Non-pigmented ciliary epithelial cell (primary cell): ENCODE measurements around the gene TOP3B.
"Not testable (repeated sequence)": the region's sequence is repeated elsewhere in the genome, so short reads cannot be mapped to it uniquely, and the experiment has no call there.

Experiments
- DNase-seq: peaks from one replicate; pipeline ENCODE4 v3.0.0-alpha.2; 2010; ENCODE audit warnings: low read depth

Gene TOP3B

DNA sequence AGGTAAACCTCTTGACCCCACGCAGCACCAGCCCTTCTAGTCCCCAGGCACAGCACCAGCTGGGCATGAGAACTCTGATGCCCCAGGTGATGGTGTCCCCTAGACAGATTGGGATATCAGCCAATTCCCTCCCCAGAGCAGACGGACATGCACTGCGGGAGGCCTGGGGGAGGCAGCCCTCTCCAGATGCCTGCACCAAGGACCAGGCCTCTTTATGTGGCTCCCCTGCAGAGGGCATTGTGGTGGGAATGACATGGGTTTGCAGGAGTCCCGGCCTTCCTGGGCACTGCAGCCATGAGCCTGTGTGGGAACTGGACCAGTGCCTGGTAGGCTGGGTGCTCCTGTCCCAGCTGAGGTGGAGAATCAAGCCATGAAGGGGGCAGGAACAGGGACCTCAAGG is 55.9 kb downstream of the TOP3B start:
- DNase-seq: no peak

DNA sequence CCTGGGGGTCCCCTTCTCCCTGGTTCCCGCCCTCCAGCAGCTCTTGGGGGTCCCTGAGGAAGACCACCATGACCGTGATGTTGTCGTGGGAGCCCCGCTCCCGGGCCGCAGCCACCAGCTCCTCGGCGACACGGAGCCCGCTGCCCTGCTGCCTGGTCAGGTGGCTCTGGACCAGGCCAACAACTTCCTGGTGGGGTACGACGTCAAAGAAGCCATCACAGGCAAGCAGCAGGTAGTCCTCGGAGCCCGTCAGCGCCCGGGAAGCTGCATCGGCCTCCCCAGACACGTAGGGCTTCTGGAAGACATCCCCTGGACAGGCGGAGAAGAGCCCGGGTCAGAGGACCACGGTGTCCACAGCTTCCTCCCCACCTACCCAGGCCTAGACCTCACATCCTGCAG is 59.4 kb downstream of the TOP3B start:
- DNase-seq: no peak

DNA sequence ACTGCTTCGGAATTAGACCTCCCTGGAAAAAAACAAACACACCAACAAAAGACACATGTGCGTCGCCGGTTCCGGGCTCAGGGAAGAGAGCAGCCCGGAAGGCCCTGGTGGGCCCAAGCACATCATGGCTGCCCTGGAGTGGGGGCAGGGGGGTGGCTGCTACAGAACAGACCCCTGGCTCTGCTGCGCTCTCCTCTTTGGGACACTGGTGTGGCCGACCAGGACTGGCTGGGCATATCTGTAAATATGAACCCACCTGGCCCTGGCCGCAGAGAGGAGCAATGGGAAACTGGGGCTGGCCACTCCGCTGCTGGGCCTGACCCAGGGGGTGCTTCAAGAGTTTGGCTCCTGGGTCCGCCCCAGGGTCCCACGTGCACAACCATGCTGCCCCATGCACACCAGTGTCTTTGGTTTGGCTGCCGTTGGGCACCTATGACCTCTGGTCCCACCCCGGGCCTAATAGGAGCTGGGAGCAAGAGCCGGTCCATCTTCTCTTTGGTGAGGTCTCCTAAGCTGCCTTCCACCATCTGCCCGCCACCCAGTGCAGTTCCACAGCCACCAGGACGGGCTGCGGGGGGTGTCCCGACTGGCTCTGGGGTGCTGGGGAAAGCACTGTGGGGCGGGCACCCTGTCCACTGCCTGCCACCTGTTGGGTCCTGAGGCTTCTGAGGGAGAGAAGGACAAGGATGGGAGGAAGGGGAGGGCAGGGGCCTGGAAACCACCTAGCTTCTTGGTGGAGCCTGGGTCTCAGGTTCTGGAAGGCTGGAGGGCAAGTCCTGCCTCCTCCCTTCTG is 60.0 kb downstream of the TOP3B start:
- DNase-seq: no peak

DNA sequence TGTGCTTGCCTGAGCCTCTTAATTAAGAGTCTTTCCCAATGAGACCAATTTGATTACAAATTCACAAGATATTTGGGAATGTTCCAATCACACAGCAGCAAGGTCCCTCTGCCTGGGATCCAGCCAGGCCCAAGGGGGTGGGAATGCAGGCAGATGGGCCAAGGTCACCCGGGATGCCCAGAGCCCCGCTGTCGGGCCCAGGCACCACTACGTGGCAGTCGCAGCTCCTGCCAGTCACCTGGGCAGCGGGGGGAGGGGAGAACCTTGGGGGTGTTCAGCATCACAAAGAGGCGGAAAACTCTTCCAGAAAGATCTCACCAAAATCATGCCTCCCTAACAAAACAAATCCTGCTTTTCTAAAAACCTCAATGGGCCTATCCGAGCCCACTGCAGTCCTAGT is 60.9 kb downstream of the TOP3B start:
- DNase-seq: no peak

DNA sequence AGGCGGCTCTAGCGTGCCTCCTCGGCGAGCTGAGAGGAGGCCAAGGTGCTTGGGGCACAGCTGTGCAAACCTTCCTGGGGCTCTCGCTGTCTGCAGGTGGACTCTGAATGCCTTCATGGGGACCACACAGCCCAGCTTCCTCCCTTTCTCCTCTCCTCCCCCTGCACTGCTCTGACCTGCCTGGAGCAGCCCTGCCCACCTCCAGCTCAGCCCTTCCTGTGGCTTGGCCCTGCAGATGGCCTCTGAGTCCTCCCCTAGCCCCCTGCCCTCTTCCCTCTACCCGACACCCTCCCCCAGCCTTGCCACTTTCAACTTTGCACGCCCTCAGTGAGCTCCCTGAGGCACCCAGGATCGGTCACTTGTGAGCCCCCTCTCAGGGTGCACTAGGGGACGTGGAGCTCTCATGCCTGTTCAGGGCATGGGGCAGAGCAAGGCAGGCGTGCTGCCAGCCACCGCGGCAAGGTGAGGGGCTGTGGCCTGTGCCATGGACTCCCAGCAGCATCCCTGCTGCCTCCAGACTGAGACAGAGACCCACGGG is 61.3 kb downstream of the TOP3B start:
- no peak for DNase-seq

DNA sequence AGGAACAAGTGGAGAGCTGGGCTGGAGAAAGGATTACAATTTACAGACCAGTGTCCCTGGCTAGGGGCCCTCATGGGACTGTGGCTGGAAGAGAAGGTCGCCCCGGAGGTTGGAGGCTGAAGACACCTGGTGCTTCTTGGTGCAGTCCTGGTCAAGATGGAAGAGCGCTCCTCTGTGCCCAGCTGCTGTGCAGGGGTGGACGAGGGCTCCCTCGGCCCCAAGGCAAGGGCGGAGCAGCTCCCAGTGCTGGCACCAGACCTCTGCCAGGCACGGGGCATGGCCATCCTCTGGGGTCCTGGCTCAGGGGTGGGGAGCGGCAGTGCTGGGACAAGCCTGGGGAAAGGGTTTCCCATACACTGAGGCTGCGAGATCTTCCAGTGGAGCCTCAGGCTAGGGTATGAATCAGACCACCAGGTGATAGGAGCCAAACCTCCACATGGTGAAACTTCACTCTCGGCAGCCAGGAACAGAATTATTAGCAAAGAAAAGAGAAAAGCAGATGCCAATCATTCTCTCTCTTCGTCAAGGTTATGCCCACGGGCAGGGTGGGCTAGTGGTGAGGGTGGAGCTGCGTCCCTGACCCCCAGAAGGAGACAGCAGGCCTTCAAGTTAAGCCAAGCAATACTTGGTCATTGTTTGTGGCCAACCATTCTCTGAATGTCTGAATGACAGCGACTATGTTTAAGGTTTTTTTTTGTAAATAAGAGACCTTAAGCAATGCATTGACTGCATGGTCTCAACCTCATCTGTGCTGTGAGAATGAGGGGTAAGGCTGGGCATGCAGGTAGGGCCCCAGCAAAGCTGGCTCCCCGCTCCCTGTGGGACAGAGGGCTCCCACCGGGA is 62.0 kb downstream of the TOP3B start:
- no peak for DNase-seq

DNA sequence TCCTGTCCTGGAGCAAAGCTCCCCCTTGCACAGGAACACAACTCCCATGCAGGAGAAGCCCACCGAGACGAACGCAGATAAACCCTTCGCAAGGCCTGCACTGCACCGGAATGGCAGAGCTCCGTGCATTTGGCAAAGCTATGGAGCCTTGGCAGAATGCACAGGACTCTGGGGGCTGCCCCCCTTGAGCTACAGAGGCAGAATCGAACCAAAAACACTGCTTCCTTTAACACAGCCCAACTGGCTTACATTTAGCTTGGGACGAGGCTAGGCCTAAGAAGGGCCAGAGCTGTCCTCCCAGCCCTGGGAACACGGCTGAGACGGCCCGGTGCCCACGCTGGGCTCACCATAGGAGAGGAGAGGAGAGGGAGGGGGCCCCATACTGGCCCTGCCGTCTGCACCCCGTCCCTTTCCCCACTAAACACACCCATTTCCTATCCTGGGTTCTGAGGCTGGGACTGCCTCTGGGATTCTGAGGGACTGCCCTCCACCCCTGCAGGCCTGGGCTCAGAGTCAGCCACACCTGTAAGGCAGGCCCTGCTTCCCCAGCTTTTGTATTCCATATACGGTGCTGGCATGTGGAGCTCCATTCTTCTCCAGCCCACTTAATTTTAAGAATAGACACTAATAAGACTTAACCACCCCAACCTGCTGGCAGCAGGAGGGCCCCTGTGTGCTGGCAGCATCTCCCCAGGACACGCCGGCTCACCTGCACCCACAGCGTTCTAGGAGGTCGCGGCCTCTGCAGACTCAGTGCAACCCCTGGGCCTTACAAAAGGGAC is 62.9 kb downstream of the TOP3B start:
- DNase-seq: no peak

DNA sequence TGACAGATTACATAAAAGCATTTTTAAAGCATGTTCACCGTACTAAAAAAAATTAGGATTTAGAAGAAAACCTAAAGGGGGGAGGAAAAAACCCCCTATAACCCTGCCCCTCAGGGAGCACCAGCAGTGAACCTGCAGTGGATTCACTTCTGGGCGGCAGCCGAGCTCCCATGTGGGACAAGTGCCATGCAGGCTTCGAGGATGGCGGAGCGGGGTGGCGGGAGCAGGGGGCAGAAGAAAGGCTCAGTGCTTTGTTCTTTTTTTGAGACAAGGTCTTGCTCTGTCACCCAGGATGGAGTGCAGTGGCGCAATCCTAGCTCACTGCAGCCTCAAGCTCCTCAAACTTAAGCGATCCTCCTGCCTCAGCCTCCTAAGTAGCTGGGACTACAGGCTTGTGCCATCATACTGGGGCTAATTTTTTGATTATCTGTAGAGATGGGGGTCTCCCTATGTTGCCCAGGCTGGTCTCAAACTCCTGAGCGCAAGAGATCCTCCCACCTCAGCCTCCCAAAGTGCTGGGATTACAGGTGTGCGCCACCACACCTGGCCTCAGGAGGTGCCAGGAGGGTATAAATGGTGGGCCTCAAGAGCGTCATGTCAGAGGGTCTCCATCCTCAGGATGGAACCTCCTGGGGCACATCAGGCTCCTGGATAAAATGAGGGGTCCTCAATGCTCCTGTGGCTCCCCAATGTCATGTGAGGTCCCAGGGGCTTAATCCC is 64.0 kb downstream of the TOP3B start:
- no peak for DNase-seq

DNA sequence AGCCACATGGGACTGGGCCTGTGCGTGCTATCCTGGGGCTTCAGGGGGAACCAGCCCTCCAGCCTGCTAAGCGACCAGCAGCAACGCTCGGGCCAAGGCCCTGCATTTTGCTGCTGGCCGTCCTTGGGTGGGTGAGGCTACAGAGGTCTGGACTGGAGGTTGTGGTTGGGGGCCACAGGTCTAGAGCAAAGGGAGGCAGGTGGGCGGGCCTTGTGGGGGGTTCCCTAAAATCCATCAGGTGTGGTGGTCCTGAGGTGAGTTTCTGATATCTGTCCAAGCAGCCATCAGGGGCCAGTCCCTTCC is 64.7 kb downstream of the TOP3B start:
- DNase-seq: no peak

DNA sequence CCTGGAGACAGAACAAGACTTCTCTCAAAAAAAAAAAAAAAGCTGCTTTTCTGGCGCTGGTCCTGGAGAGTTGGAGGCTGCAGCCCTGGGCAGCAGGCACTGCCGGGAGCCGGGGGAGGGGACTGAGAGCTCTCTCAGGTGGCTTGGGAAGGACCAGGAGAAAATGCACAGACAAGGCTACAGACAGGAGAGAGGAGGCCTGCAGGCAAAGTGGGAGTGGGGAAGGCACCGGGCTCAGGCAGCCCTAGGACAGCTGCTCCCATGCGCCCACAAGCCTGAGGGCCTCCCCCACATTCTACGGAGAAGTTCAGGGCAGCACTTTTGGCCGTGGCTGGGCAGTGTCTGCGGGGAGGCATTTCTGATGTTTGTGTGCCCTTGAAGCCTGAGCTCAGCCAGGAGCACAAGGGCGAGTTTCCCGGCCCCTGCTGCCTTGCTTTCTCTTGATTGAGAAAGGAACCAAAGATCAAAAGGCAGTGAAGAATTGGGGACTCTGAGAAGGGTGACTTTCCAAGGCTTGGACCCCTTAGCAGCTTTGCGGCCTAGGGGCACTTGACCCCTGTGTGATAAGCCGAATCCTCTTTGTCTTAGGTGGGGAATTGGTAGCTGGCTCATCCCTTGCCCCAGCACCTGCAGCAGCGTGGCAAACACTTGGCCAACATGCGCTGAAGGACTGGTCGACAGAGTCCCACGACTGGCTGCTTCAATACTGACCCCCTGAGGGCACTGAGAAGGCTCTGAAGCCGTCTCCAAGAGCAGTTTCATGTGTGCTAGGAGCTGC is 65.2 kb downstream of the TOP3B start:
- DNase-seq: no peak

DNA sequence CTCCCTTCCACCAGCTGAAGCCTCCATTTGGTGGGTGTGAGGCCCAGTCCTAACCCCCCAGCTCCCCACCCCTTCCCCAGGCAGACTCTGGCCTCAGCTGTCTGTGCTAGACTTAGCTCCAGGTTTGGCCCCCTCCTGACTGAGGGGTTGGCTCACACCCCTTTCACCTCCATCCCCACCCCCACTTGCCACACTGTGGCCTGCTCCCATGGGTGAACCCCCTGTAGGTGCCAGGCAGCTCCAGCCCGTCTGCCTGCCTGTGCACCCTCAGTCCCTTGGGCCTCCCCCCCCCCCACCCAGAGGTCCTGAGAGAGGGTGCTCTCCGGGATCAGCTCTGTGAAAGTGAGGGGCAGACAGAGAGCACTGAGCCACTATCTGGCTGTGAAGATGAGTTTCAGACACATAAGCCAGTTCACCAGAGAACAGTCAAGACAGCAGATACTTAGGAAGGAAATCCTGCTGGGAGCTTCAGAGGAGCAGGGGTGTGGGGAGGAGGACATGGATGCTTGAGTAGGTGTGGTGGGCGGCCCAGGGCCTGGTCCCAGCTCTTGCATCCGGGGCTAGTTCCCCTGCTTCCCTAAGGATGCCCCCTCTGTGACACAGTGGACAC is 66.2 kb downstream of the TOP3B start:
- DNase-seq: no peak

DNA sequence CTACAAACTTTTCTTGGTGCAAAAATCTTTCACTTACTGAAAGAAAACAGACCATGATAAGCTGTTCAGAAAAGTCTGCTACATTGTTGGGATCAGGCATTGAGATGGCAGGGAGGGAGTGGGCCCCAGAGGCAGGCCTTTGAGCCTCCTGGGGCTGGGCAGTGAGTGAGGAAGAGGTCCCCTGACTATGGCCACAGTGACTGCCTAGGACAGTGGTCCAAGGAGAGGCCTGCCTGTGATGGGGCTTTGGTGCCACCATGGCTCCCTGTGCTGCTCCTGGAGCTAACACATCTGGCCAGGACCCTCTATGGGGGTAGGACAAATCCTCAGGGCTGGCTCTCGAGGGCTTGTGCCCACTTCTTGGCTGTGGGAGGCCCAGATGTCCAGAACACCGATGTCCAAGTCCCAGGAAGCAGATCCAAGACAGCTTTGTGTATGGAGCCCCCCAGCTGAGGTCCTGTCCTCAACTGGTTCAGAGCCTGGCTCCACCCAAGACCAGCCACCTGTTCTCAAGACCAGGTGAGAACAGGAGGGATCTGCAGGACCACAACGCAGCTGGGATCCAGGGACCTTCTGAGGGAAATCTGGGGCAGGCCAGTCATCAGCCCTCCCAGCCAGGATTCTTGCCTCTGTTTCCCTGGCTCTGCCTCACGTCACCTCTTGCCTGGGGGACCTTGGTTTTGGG is 66.8 kb downstream of the TOP3B start:
- no peak for DNase-seq

DNA sequence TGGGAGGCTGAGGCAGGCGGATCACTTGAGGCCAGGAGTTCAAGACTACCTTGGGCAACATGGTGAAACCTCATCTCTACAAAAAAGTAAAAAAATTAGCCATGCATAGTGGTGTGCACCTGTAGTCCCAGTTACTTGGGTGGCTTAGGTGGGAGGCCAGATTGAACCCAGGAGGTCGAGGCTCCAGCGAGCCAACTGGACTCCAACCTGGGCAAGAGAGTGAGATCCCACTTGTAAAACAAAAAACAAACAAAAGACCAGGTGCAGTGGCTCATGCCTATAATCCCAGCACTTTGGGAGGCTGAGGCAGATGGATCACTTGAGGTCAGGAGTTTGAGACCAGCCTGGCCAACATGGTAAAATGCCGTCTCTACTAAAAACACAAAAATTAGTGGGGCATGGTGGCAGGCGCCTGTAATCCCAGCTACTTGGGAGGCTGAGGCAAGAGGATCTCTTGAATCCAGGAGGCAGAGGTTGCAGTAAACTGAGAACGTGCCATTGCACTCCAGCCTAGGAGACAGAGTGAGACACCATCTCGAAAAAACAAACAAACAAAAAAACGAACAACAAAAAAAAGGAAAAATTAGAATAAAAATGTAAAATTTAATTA is 68.4 kb downstream of the TOP3B start:
- not testable (repeated sequence) for DNase-seq

DNA sequence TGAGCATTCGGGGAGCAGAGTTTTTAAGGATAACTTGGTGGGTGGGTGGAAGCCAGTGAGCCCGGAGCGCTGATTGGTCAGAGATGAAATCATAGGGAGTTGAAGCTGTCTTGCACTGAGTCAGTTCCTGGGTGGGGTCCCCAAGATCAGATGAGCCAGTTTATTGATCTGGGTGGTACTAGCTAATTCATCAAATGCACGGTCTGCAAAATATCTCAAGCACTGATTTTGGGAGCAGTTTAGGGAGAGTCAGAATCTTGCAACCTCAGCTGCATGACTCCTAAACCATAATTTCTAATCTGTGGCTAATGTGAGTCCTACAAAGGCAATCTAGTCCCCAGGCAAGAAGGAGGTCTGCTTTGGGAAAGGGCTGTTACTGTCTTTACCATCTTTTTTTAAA is 72.2 kb downstream of the TOP3B start:
- DNase-seq: not testable (repeated sequence)

DNA sequence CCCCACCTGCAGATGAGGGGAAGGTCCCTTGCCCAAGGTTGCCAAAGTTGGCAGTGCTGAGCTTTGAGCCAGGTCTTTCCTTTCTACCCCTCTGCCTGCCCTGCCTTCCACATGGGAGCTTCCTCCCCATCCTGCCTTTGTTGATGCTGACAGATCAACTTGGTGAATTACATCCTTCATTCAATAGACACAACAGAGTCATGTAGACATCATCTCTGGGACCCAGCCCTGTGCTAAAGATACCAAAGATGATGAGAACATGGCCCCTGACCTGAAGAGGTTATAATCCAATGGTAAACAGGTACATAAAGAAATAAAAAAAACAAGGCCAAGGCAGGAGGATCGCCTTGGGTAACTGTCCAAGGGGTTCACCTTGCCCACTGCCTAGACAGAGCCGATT is 72.7 kb downstream of the TOP3B start:
- no peak for DNase-seq

DNA sequence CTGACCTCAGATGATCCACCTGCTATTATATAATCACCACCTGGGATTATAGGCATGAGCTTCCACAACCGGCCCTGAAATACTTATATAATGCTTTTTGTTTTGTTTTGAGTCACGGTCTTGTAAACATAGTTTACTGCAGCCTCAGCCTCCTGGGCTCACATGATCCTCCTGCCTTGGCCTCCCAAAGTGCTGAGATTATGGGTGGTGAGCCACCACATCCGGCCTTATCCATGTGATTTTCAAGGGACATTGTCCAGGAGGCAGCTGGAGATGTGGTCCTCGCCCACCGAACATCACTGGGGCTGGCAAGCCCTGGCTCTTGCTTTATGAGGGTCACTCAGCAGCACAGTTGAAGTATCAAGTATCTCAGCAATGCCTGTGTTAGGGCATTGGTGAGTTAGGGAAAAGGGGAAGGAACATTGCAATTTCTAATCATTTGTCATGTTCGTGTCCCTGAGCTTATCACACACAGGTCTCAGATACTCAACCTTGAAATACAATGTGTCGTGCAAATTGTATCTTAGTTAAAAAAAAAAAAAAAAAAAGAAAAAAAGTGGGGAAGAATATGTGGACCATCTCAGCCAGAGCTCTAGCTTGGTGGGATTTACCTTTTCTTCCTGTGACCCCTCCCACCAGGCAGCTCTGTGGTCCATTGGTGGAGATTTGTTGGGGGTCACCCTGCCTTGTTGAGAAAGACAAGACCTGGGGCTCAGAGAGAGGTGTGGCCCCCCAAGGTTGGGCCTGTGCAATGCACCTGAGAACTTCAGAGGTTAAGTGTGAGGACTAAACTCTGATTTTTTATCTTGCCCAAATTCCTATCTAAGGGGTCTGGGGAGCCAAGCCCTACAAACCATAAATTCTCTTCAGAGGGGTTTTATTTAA is 74.7 kb downstream of the TOP3B start:
- no peak for DNase-seq
